Thyroid gland (tissue), 4 donors: ENCODE results near the gene SMKR1.

ENCODE experiments used
- POLR2A ChIP-seq, 2 donors: fragments of 450-650 bp; IDR thresholded peaks; one replicate each; pipeline ENCODE4 v1.6.1; 2017; ENCODE audit warnings: antibody characterized with exemption in 2 of 2, mild to moderate bottlenecking in 2 of 2, moderate library complexity in 1 of 2
- TF ChIP-seq, protein P1 (sequence below), 6 experiments: fragments of 200-600 bp in 3 of 6; fragments of 450-650 bp in 3 of 6; sonication (generic) in 3 of 6; IDR thresholded peaks; one replicate each; pipeline ENCODE4 v1.5.1; 2016 to 2019; ENCODE audit warnings: antibody characterized with exemption in 6 of 6, mild to moderate bottlenecking in 2 of 6, inconsistent platforms in 1 of 6, moderate library complexity in 1 of 6

DNA sequence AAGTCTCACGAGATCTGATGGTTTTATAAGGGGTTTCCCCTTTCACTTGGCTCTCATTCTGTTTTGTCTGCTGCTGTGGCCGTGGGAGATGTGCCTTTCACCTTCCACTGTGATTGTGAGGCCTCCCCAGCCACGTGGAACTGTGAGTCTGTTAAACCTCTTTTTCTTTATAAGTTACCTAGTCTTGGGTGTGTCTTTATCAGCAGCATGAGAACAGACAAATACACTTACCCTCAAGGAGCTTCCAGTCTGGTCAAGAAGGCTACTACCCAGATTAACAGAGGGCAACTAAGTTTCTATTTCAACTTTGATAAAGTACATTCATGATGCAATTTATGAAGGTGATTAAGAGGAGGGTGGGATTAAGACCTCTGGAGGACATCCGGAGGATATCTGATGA lies 13.1 kb downstream of the SMKR1 start:
- TF ChIP-seq, protein P1, sequence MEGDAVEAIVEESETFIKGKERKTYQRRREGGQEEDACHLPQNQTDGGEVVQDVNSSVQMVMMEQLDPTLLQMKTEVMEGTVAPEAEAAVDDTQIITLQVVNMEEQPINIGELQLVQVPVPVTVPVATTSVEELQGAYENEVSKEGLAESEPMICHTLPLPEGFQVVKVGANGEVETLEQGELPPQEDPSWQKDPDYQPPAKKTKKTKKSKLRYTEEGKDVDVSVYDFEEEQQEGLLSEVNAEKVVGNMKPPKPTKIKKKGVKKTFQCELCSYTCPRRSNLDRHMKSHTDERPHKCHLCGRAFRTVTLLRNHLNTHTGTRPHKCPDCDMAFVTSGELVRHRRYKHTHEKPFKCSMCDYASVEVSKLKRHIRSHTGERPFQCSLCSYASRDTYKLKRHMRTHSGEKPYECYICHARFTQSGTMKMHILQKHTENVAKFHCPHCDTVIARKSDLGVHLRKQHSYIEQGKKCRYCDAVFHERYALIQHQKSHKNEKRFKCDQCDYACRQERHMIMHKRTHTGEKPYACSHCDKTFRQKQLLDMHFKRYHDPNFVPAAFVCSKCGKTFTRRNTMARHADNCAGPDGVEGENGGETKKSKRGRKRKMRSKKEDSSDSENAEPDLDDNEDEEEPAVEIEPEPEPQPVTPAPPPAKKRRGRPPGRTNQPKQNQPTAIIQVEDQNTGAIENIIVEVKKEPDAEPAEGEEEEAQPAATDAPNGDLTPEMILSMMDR (IDR thresholded peaks at IDR 0.05): no peak
- no peak for TF ChIP-seq POLR2A (IDR thresholded peaks at IDR 0.05)
